GM23338 (cell line): ENCODE measurements around the gene BAHCC1. TPM values are rescaled to one million over a fixed set of nuclear protein-coding genes. Genes with fewer than 3 reads are reported as not detected.

ENCODE experiments used
- ATAC-seq: fragments of 200-7000 bp; cut with Tn5 transposase; 3 replicates; pipeline ENCODE4 v1.9.1; 2020
- DNase-seq: peaks from one replicate; pipeline ENCODE4 v3.0.0-alpha.2; 2015; ENCODE audit warnings: low spot score
- H2AFZ ChIP-seq: fragments of 200-600 bp; sonication (generic); 2 replicates; pipeline ENCODE4 v1.8.0; 2016; ENCODE audit warnings: antibody characterized with exemption, mild to moderate bottlenecking, moderate library complexity
- H3F3A ChIP-seq: fragments of 200-600 bp; sonication (generic); replicated peaks from 2 replicates; pipeline ENCODE4 v1.8.0; 2017; ENCODE audit warnings: antibody characterized with exemption, mixed run types, low read depth
- H3K27ac ChIP-seq: fragments of 200-600 bp; sonication (generic); 2 replicates; pipeline ENCODE4 v1.6.1; 2016; ENCODE audit warnings: low read depth
- H3K27me3 ChIP-seq: fragments of 200-600 bp; sonication (generic); 2 replicates; pipeline ENCODE4 v1.8.0; 2016; ENCODE audit warnings: mild to moderate bottlenecking, mixed run types, moderate library complexity; ENCODE audit not compliant: insufficient read depth
- H3K36me3 ChIP-seq: fragments of 200-600 bp; sonication (generic); 2 replicates; pipeline ENCODE4 v1.8.0; 2016; ENCODE audit warnings: mild to moderate bottlenecking; ENCODE audit not compliant: insufficient read depth
- H3K4me1 ChIP-seq: fragments of 200-600 bp; sonication (generic); 2 replicates; pipeline ENCODE4 v1.8.0; 2016; ENCODE audit warnings: mild to moderate bottlenecking, moderate library complexity; ENCODE audit not compliant: insufficient read depth
- H3K4me2 ChIP-seq: fragments of 200-600 bp; sonication (generic); 2 replicates; pipeline ENCODE4 v1.7.1; 2017; ENCODE audit warnings: mixed run types
- H3K4me3 ChIP-seq: fragments of 200-600 bp; sonication (generic); 2 replicates; pipeline ENCODE4 v1.6.1; 2016; ENCODE audit warnings: mixed run types
- H3K79me2 ChIP-seq: fragments of 200-600 bp; sonication (generic); replicated peaks from 2 replicates; pipeline ENCODE4 v1.8.0; 2017; ENCODE audit warnings: mild to moderate bottlenecking; ENCODE audit not compliant: insufficient read depth
- H3K9me2 ChIP-seq: fragments of 200-600 bp; sonication (generic); 2 replicates; pipeline ENCODE4 v1.8.0; 2017; ENCODE audit not compliant: insufficient read depth
- H4K20me1 ChIP-seq: fragments of 200-600 bp; sonication (generic); replicated peaks from 2 replicates; pipeline ENCODE4 v1.8.0; 2017; ENCODE audit warnings: mild to moderate bottlenecking; ENCODE audit not compliant: insufficient read depth
- H3K27ac Mint-ChIP-seq: 2 replicates; pipeline ENCODE4 v1.8.0; 2020; ENCODE audit warnings: inconsistent platforms, mild to moderate bottlenecking, moderate library complexity, mixed read lengths
- H3K27me3 Mint-ChIP-seq: 3 replicates; pipeline ENCODE4 v1.8.0; 2022; ENCODE audit warnings: low read depth, mild to moderate bottlenecking, moderate library complexity, mixed read lengths, inconsistent platforms; ENCODE audit not compliant: insufficient read depth, poor library complexity
- H3K36me3 Mint-ChIP-seq: 3 replicates; pipeline ENCODE4 v1.8.0; 2021; ENCODE audit warnings: low read depth, mild to moderate bottlenecking, inconsistent platforms, moderate library complexity, mixed read lengths
- H3K4me1 Mint-ChIP-seq: 3 replicates; pipeline ENCODE4 v1.8.0; 2020; ENCODE audit warnings: mild to moderate bottlenecking, inconsistent platforms, mixed read lengths
- H3K4me3 Mint-ChIP-seq: 3 replicates; pipeline ENCODE4 v1.8.0; 2021; ENCODE audit warnings: moderate library complexity, mild to moderate bottlenecking, inconsistent platforms, mixed read lengths
- H3K9me3 Mint-ChIP-seq: 3 replicates; pipeline ENCODE4 v1.8.0; 2020; ENCODE audit warnings: moderate library complexity, mild to moderate bottlenecking, inconsistent platforms, mixed read lengths
- CREB1 ChIP-seq: fragments of 250-450 bp; sonication (Bioruptor Pico); IDR thresholded peaks from 2 replicates; pipeline ENCODE4 v1.5.0; 2020; ENCODE audit warnings: low read depth, mild to moderate bottlenecking, moderate library complexity
- EZH2phosphoT487 ChIP-seq: fragments of 200-600 bp; sonication (generic); IDR thresholded peaks from one replicate; pipeline ENCODE4 v1.8.1; 2018; ENCODE audit warnings: antibody characterized with exemption; ENCODE audit not compliant: unreplicated experiment
- JUNB ChIP-seq: IDR thresholded peaks from one replicate; pipeline ENCODE4 v1.6.1; 2016; ENCODE audit warnings: antibody characterized with exemption; ENCODE audit not compliant: unreplicated experiment
- NANOG ChIP-seq: IDR thresholded peaks from 2 replicates; pipeline ENCODE4 v1.6.1; 2016; ENCODE audit warnings: antibody characterized with exemption, borderline replicate concordance
- ZNF331 ChIP-seq: fragments of 250-450 bp; sonication (Bioruptor Pico); IDR thresholded peaks from 2 replicates; pipeline ENCODE4 v1.5.0; 2020; ENCODE audit warnings: low read depth, mild to moderate bottlenecking, moderate library complexity
- polyA plus RNA-seq: library from polyadenylated mRNA; unstranded; fragments of >200 nt; fragmentation: Nextera tagmentation; extraction: Ambion mirVana; gene quantifications from 2 replicates; pipeline ENCODE4 v1.2.1, GENCODE V29; 2016
- total RNA-seq: library from RNA; depleted of rRNA; stranded (reverse); fragments of >200 nt; shearing (Covaris generic); gene quantifications from 2 replicates; pipeline ENCODE4 v1.2.3, GENCODE V29; 2014
- TF ChIP-seq, protein P1 (sequence below): IDR thresholded peaks from one replicate; pipeline ENCODE4 v1.6.1; 2018; ENCODE audit warnings: antibody characterized with exemption; ENCODE audit not compliant: unreplicated experiment
- TF ChIP-seq, protein P2 (sequence below): IDR thresholded peaks from 2 replicates; pipeline ENCODE4 v1.6.1; 2016; ENCODE audit warnings: antibody characterized with exemption
- TF ChIP-seq, protein P3 (sequence below), 2 experiments: fragments of 200-600 bp in 1 of 2; sonication (generic) in 1 of 2; conservative IDR thresholded peaks; 2 replicates each; pipeline versions ENCODE4 v1.5.1 to v1.6.1; 2016 to 2017; ENCODE audit warnings: antibody characterized with exemption in 2 of 2, low read depth in 2 of 2, mild to moderate bottlenecking in 2 of 2, moderate library complexity in 1 of 2

The BAHCC1 gene
- total and polyA plus RNA-seq, 2 experiments from 2014 or later, result 0.24 to 1.1 TPM

DNA sequence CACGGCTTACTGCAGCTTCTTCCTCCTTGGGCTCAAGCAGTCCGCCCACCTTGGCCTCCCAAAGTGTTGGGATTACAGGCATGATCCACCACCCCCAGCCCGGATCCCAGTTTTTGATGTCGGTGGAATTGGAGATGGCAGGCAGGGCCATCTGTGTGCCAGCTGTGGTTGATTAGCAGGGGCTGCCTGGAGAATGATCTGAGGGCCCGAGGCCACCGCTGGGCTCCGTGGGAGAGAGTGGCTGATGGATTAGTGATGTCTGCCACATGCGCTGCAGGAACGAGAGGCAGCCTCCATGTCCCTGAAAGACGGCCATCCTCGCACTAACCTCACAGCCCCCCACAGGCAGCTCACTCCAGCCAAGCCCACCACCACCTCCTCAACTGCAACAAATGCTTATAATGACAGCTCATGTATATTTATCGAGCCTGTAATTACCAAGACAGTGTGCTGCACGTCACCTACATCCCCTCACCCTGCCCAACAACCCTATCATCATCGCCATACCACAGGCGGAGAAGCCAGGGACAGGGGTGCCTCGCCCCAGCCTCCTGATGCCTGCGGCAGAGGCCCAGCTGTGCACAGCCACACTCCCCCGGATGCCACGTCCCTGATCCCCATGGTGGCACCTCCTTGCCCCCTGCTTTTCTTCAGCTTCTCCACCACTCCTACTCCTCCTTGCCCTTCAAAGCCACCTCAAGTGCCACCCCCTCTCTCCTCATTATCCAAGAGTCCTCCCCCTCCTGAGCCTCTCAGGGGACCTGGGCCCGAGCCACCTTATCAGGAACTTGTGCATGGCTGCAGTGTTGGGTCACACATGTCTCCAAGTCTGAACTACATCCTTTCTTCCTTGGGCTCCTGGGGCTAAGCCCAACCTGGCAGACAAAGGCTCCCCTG, 84.2 kb downstream of the BAHCC1 start (continued):
- TF ChIP-seq, protein P1, sequence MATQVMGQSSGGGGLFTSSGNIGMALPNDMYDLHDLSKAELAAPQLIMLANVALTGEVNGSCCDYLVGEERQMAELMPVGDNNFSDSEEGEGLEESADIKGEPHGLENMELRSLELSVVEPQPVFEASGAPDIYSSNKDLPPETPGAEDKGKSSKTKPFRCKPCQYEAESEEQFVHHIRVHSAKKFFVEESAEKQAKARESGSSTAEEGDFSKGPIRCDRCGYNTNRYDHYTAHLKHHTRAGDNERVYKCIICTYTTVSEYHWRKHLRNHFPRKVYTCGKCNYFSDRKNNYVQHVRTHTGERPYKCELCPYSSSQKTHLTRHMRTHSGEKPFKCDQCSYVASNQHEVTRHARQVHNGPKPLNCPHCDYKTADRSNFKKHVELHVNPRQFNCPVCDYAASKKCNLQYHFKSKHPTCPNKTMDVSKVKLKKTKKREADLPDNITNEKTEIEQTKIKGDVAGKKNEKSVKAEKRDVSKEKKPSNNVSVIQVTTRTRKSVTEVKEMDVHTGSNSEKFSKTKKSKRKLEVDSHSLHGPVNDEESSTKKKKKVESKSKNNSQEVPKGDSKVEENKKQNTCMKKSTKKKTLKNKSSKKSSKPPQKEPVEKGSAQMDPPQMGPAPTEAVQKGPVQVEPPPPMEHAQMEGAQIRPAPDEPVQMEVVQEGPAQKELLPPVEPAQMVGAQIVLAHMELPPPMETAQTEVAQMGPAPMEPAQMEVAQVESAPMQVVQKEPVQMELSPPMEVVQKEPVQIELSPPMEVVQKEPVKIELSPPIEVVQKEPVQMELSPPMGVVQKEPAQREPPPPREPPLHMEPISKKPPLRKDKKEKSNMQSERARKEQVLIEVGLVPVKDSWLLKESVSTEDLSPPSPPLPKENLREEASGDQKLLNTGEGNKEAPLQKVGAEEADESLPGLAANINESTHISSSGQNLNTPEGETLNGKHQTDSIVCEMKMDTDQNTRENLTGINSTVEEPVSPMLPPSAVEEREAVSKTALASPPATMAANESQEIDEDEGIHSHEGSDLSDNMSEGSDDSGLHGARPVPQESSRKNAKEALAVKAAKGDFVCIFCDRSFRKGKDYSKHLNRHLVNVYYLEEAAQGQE, result no peak
- no peak for TF ChIP-seq CREB1 (CRISPR knock-in tag)
- TF ChIP-seq EZH2phosphoT487, result no peak
- TF ChIP-seq, protein P2, sequence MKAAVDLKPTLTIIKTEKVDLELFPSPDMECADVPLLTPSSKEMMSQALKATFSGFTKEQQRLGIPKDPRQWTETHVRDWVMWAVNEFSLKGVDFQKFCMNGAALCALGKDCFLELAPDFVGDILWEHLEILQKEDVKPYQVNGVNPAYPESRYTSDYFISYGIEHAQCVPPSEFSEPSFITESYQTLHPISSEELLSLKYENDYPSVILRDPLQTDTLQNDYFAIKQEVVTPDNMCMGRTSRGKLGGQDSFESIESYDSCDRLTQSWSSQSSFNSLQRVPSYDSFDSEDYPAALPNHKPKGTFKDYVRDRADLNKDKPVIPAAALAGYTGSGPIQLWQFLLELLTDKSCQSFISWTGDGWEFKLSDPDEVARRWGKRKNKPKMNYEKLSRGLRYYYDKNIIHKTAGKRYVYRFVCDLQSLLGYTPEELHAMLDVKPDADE, result no peak

DNA sequence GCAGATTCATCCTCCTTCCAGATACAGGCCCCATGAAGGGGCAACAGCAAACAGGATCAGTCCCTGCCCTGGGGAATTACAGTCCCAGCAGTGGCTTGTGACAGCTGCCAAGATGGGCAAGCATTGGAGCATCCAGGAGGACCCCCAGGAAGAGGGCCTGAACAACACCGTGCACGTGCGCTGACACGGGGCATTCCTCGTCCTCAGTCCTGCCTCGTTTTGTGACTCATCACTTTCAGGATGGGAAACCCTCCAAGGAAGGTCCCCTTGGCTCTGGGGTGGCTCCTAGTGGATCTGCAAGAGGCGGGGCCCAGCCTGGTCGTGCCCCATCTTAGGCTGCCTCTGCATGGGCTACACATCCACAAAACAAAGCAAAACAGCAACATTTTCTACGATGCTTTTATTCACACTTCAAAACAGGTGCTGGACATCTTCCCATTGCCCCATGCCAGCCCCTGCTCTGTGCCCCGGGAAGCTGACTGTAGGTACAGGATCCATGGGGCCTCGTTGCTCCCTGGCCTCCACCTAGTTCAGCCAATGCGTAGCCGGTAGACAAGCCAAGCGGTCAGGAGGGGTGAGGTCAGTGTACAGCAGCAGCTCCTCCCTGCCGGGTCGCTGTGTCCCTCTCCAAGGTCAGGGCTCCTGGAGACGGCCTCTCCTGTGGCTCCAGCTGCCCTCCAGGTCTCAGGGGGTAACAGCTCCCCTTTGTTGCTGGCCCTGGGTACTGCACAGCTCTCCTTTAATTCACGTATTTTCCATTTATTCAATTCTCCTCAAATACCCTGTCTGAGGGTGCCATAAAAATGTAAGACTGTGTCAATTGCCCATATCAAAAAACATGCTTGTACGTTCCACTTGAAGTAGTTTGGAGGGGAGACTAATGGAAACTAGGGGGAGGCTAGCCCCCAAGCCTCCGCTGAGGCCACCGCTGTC, 85.1 kb downstream of the BAHCC1 start:
- H2AFZ ChIP-seq, result no peak overlapping the region
- Mint-ChIP-seq H3K27ac (no peak overlapping the region), H3K4me1 (no peaks in the 10 kb centered on the region; the same call in 2 of the 3 replicates), H3K4me3 (peak overlapping the region; percentile 3; the same call in 2 of the 3 replicates), H3K27me3 (peaks cover 39% of the 10 kb centered on the region), H3K9me3 (peaks cover 3% of the 10 kb centered on the region; the same call in 1 of the 3 replicates), H3K36me3 (no peaks in the 10 kb centered on the region; the same call in 2 of the 3 replicates)
- no peaks in the 10 kb centered on the region for H3K79me2 ChIP-seq
- no peak overlapping the region for H3K27ac ChIP-seq
- H3K4me1 ChIP-seq, result no peaks in the 10 kb centered on the region; the same call in 1 of the 2 replicates
- H3F3A ChIP-seq, result no peaks in the 10 kb centered on the region
- TF ChIP-seq, protein P1, result no peak
- TF ChIP-seq JUNB, result no peak
- TF ChIP-seq ZNF331 (CRISPR knock-in tag), result no peak
- TF ChIP-seq NANOG, result no peak
- TF ChIP-seq, protein P3, sequence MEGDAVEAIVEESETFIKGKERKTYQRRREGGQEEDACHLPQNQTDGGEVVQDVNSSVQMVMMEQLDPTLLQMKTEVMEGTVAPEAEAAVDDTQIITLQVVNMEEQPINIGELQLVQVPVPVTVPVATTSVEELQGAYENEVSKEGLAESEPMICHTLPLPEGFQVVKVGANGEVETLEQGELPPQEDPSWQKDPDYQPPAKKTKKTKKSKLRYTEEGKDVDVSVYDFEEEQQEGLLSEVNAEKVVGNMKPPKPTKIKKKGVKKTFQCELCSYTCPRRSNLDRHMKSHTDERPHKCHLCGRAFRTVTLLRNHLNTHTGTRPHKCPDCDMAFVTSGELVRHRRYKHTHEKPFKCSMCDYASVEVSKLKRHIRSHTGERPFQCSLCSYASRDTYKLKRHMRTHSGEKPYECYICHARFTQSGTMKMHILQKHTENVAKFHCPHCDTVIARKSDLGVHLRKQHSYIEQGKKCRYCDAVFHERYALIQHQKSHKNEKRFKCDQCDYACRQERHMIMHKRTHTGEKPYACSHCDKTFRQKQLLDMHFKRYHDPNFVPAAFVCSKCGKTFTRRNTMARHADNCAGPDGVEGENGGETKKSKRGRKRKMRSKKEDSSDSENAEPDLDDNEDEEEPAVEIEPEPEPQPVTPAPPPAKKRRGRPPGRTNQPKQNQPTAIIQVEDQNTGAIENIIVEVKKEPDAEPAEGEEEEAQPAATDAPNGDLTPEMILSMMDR (conservative IDR thresholded peaks at IDR 0.05; ENCODE audit: low read depth in 2 of 2), result no peak
- H3K36me3 ChIP-seq, result no peaks in the 10 kb centered on the region
- no peaks in the 10 kb centered on the region for H3K9me2 ChIP-seq
- no peak for ATAC-seq
- H3K27me3 ChIP-seq, result peaks cover 41% of the 10 kb centered on the region
- no peak overlapping the region for H3K4me3 ChIP-seq
- DNase-seq, result no peak
- H3K4me2 ChIP-seq, result no peak overlapping the region
- H4K20me1 ChIP-seq, result no peaks in the 10 kb centered on the region
